22Rv1 (cell line): ENCODE data around the gene SACM1L.

Experiments
- H3K27ac ChIP-seq: fragments of 450-650 bp; 2 replicates; pipeline ENCODE4 v1.5.1; 2017
- ZFX ChIP-seq: fragments of 450-650 bp; IDR thresholded peaks from 2 replicates; pipeline ENCODE4 v1.6.1; 2017; ENCODE audit warnings: antibody characterized with exemption, borderline replicate concordance
- TF ChIP-seq, protein P1 (sequence below): fragments of 450-650 bp; IDR thresholded peaks from 2 replicates; pipeline ENCODE4 v1.5.1; 2017; ENCODE audit warnings: mild to moderate bottlenecking

SACM1L gene

GRCh38 chr3:45777746-45778386 lies 88.7 kb downstream of the SACM1L start:
- TF ChIP-seq ZFX: no peak
- TF ChIP-seq, protein P1, sequence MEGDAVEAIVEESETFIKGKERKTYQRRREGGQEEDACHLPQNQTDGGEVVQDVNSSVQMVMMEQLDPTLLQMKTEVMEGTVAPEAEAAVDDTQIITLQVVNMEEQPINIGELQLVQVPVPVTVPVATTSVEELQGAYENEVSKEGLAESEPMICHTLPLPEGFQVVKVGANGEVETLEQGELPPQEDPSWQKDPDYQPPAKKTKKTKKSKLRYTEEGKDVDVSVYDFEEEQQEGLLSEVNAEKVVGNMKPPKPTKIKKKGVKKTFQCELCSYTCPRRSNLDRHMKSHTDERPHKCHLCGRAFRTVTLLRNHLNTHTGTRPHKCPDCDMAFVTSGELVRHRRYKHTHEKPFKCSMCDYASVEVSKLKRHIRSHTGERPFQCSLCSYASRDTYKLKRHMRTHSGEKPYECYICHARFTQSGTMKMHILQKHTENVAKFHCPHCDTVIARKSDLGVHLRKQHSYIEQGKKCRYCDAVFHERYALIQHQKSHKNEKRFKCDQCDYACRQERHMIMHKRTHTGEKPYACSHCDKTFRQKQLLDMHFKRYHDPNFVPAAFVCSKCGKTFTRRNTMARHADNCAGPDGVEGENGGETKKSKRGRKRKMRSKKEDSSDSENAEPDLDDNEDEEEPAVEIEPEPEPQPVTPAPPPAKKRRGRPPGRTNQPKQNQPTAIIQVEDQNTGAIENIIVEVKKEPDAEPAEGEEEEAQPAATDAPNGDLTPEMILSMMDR: no peak
- H3K27ac ChIP-seq: no peak overlapping the region

DNA sequence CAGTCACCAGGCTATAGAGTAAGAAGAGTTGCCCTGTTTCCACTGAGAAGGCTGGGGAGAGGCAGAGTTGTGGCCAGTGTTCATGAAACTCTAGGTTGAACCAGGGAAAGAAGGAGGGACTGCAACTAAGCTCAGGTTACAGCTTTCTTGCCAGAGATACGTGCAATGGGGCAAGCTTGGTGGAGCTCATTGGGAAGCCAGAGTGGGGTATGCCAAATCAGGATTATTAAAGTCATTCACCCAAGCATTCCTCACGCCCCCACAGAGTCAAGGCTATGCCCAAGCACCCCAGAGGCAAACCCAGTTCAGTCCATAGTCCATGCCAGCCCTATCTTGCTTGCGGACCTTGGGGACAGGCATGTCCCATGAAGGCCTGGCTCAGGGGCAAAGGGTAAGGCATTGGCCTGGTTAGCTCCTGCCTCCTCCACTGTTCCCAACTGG lies 89.6 kb downstream of the SACM1L start:
- TF ChIP-seq, protein P1: no peak
- no peak for TF ChIP-seq ZFX

GRCh38 chr3:45779746-45780735 lies 90.8 kb downstream of the SACM1L start:
- H3K27ac ChIP-seq: no peak overlapping the region
- TF ChIP-seq, protein P1: no peak
- no peak for TF ChIP-seq ZFX

More for the DNA sequence above, 89.6 kb downstream of the SACM1L start:
- H3K27ac ChIP-seq: no peak overlapping the region

DNA sequence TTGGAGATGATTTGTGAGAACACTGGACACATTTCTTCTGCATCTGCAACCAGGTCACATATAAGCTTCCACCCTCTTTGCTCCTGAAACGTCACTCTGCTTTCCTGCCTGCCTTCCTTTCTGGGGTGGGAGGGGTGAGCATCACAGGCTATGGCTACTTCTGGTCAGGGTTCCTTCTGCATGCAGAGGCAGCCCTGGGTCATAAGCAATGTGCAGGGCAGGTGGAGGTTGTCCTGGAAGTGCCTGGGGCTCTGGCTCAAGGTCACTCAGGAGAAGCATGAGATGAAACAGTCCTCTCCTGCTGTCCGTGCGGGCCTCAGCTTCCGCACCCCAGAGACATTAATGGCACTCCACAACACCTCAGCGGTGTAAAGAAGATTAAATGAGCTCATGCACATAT lies 92.1 kb downstream of the SACM1L start:
- no peak overlapping the region for H3K27ac ChIP-seq
- TF ChIP-seq, protein P1: no peak
- no peak for TF ChIP-seq ZFX

GRCh38 chr3:45781841-45782240 lies 92.6 kb downstream of the SACM1L start:
- TF ChIP-seq, protein P1: no peak
- no peak for TF ChIP-seq ZFX

GRCh38 chr3:45782381-45782780 lies 93.2 kb downstream of the SACM1L start:
- TF ChIP-seq ZFX: no peak
- TF ChIP-seq, protein P1: no peak
- H3K27ac ChIP-seq: no peak overlapping the region

More at GRCh38 chr3:45781841-45782240, 92.6 kb downstream of the SACM1L start:
- no peak overlapping the region for H3K27ac ChIP-seq

DNA sequence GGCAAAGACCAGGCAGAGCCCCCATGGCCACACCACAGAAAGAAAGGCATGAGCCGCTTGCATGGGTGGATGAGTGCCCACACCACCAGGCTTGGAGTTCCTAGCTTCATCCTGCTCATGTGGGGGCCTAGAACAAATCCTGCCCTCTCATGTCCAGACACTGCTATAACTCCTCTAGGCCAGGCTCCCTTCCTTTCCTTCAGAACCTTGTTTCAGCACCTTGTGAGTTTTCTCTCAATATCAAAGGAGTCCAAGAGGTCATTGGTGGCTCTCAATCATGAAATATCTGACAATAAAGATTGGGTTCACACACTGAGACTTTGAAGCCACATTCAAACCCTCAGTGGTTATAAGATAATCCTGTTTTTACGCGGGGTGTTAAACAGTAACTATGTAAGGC lies 94.5 kb downstream of the SACM1L start:
- TF ChIP-seq, protein P1: no peak
- TF ChIP-seq ZFX: no peak
- no peak overlapping the region for H3K27ac ChIP-seq
